MG63 (cell line): ENCODE measurements around the gene RHOU. TPM values are rescaled to one million over a fixed set of nuclear protein-coding genes. Genes with fewer than 3 reads are reported as not detected.
A peak's percentile ranks its signal among the peaks of the same experiment; 100 is the strongest.
"Not testable (repeated sequence)": the region's sequence is repeated elsewhere in the genome, so short reads cannot be mapped to it uniquely, and the experiment has no call there.

Experiments
- DNase-seq: peaks from one replicate; pipeline ENCODE4 v3.0.0-alpha.2; 2020
- H3K27me3 ChIP-seq: fragments of 250-450 bp; sonication (Bioruptor Pico); 2 replicates; pipeline ENCODE4 v1.5.1; 2020; ENCODE audit warnings: mild to moderate bottlenecking, moderate library complexity
- H3K36me3 ChIP-seq: fragments of 250-450 bp; sonication (Bioruptor Pico); 2 replicates; pipeline ENCODE4 v1.5.1; 2020; ENCODE audit warnings: mild to moderate bottlenecking, moderate library complexity
- H3K4me3 ChIP-seq: fragments of 250-450 bp; sonication (Bioruptor Pico); 2 replicates; pipeline ENCODE4 v1.5.1; 2020; ENCODE audit warnings: mild to moderate bottlenecking, moderate library complexity
- H3K9me3 ChIP-seq: fragments of 250-450 bp; sonication (Bioruptor Pico); 2 replicates; pipeline ENCODE4 v1.5.1; 2020; ENCODE audit warnings: mild to moderate bottlenecking, moderate library complexity
- total RNA-seq: library from RNA; depleted of rRNA; stranded (reverse); fragments of >200 nt; shearing (Covaris generic); gene quantifications from 2 replicates; pipeline ENCODE4 v1.2.3, GENCODE V29; 2014; ENCODE audit warnings: low replicate concordance; rRNA removed

The RHOU gene
- 2.5 and 4.8 TPM in 2 replicates for total RNA-seq

DNA sequence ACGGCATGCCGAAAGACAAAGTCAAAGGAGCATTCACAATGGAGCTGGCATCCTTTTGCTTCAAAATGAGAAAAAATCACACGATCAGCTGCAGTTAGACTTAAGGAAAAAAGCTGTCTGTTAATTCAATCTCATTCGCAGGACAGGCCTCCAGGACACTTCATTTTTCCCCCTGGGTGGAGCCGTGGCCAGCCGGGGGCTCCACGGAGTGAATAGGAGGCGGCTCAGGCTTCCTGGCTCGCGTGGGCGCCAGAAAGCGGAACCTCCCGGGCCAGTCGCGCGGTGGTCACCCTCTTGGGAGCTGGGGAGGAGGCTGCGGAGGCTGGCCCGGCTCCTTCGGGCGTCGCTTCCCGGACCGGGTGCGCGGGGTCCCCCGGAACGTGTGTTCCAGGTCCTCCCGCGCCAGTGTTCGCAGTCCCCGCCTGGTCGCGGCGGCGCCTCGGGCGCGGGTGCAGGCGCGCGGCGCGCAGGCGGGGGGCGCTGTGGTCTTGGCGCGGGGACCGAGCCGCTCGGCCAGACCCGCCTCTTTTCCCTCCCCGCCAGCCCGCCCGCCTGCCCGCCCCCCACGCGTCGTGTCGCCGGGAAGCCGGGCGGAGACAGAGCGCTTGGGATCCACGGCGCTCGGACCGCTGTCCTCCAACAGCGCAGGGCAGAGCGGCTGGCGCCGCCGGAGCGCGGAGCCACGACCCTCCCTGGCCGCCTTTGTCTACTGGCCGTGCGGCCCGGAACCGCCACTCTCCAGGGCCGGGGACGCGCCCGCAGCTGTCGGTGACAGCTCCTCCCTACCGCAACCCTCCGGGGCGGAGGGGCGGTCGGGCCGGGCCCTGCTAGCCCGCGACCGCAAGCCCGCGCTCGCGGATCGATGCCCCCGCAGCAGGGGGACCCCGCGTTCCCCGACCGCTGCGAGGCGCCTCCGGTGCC is at the start of gene RHOU:
Gene RHOU (plus strand): TSS at position 599 of the 921 bp plus-strand sequence. CDS start 264 bp downstream, at position 863.
- Histone ChIP-seq H3K4me3 (peak within 1 kb of the TSS; percentile 60), H3K36me3 (no peaks in the 10 kb centered on the region), H3K9me3 (no peaks in the 10 kb centered on the region), H3K27me3 (no peaks in the 10 kb centered on the region)
- peak; percentile 69 for DNase-seq

DNA sequence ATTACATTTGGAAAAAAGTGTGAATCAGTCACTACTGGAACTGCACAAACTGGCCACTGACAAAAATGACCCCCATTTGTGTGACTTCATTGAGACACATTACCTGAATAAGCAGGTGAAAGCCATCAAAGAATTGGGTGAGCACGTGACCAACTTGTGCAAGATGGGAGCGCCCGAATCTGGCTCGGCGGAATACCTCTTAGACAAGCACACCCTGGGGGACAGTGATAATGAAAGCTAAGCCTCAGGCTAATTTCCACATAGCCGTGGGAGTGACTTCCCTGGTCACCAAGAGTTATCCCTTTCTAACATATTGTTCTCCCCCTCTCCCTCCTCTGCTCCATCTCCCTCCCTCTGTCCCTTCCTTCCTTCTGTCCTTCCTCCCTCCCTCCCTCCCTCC is 47.7 kb upstream of the RHOU start:
- H3K36me3 ChIP-seq = no peaks in the 10 kb centered on the region
- no peak overlapping the region for H3K4me3 ChIP-seq
- no peaks in the 10 kb centered on the region for H3K27me3 ChIP-seq
- DNase-seq = no peak
- H3K9me3 ChIP-seq = no peaks in the 10 kb centered on the region

DNA sequence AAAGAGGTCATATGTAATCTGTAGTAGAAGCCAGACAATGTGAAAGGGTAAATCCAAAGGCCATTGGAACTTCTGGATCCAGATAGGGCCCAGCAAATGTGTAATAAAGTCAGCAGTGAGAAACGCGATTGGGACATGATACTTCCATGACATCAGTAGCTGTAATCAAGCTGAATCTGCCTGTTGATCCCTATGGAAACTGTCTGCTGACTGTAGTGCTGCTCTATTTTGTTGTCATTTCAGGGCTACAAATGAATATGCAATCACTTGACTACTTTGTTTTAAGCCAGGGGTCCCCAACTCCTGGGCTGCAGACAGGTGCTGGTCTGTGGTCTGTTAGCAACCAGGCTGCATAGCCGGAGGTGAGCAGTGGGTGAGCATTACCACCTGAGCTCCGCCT is 46.0 kb upstream of the RHOU start:
- no peak for DNase-seq
- H3K9me3 ChIP-seq = no peaks in the 10 kb centered on the region
- H3K27me3 ChIP-seq = no peaks in the 10 kb centered on the region
- H3K4me3 ChIP-seq = no peak overlapping the region
- H3K36me3 ChIP-seq = no peaks in the 10 kb centered on the region

DNA sequence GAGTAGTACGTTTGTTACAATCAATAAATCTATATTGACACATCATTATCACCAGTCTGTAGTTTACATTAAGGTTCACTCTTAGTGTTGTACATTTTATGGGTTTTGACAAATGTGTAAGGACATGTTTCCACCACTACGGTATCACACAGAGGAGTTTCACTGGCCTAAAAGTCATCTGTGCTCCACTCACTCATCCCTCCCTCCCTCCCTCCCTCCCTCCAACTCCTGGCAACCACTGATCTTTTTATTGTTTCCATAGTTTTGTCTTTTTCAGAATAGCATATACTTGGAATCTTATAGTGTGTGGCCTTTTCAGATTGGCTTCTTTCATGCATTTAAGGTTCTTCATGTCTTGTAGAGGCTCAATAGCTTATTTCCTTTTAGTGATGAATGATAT is 44.1 kb upstream of the RHOU start:
- DNase-seq = no peak
- no peak overlapping the region for H3K4me3 ChIP-seq
- no peaks in the 10 kb centered on the region for H3K27me3 ChIP-seq
- no peaks in the 10 kb centered on the region for H3K36me3 ChIP-seq
- H3K9me3 ChIP-seq = no peaks in the 10 kb centered on the region

DNA sequence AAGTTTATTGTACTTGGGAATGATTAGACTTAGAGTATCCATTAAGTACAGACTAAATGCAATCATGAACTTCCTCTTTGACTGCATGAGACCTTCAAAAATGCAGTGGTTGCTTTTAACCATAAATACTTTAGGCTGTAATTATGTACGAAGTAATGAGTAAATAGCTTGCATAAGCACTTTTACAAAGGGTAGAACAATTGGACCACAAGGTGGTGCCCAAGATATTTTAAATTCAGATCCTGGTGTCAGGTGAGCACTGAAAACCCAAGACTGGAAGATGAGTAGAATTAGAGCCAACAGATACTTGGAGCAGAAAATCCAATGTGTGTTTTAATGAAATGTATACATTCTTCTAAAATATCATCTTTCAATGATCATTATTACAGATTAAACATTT is 43.4 kb upstream of the RHOU start:
- no peaks in the 10 kb centered on the region for H3K9me3 ChIP-seq
- H3K4me3 ChIP-seq = no peak overlapping the region
- no peaks in the 10 kb centered on the region for H3K36me3 ChIP-seq
- DNase-seq = no peak
- H3K27me3 ChIP-seq = no peaks in the 10 kb centered on the region

DNA sequence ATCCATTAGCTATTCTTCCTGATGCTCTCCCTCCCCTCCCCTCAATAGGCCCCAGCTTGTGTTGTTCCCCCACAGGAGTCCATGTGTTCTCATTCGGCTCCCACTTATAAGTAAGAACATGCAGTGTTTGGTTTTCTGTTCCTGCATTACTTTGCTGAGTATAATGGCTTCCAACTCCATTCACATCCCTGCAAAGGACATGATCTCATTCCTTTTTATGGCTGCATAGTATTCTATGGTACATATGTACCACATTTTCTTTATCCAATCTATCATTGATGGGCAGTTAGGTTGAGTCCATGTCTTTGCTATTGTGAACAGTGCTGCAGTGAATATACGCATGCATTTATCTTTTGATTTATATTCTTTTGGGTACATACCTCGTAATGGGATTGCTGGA is 40.8 kb upstream of the RHOU start:
- H3K36me3 ChIP-seq, H3K9me3 ChIP-seq, H3K27me3 ChIP-seq, DNase-seq, H3K4me3 ChIP-seq: not testable (repeated sequence)

DNA sequence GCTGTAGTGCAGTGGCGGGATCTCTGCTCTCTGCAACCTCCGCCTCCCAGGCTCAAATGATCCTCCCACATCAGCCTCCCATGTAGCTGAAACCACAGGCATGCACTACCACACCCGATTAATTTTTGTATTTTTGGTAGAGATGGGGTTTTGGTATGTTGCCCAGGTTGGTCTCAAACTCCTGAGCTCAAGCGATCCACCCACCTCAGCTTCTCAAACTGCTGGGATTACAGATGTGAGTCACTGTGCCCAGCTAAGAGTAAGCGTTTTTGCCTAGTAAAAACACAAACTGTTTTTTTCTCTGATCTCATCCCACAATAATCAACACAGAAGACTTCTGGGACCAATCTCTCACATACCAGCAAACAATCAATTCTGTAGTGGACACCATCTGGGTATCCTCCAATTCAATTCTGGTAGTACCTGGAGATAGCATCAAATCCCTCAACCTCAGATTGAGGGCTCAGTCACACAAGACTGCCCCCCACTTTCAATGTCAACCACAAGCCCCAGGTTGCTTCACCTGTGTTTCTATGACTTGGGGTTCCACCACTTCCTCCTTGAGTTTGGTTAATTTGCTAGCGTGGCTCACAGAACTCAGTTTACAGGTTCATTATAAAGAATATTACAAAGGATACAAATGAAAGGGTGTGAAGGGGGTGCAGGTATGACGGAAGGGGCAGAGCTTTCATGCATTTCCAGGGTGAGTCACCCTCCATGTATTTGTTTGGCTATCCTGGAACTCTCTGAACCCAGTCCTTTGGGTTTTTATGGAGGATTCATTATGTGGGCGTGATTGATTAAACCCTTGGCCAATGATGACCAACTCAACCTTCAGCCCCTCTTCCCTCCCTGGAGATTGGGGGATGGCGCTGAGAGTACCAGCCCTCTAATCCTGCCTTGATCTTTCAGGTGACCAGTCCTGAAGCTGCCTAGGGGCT is 40.0 kb upstream of the RHOU start:
- no peaks in the 10 kb centered on the region for H3K9me3 ChIP-seq
- H3K36me3 ChIP-seq = no peaks in the 10 kb centered on the region
- peak; percentile 56 for DNase-seq
- no peaks in the 10 kb centered on the region for H3K27me3 ChIP-seq
- no peak overlapping the region for H3K4me3 ChIP-seq

DNA sequence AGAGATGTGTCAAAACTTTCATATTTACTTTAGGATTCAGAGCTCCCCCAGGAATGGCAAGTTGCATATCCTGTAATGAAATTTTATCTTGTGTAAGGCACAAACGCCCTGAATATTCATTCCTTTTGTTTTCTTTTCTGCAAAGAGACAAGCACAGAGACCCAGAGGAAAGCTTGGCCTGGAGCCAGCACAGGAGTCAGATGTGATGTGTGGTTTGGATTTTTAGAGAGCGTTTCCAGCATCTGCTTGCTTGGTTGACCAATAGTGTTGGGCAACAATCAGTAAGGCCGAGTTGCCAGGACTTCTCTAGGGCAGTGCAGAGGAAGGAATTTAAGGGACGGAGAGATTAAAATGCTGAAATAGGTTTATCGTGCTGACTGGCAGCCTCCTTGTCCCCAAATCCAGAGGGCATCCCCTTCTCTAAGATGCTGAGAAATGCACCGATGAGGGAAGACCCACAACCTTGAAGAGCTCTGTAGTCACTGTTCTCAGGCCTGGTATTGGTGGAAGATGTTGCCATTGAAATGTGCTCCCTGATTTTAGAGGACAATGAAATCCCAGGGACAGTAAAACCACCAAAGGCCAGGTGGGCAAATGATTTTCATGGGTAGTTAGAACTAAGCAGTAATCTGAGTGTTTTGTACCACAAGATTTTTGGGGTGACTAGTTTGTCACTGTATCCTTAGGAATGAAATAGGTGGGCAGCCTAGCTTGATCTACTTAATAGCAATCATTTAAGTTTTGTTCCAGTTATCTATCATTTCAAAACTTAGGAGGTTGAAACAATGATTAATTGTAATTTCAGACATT is 37.9 kb upstream of the RHOU start:
- DNase-seq = peak; percentile 54
- Histone ChIP-seq H3K27me3 (no peaks in the 10 kb centered on the region), H3K36me3 (no peaks in the 10 kb centered on the region), H3K4me3 (no peak overlapping the region), H3K9me3 (no peaks in the 10 kb centered on the region; the same call in 1 of the 2 replicates)

DNA sequence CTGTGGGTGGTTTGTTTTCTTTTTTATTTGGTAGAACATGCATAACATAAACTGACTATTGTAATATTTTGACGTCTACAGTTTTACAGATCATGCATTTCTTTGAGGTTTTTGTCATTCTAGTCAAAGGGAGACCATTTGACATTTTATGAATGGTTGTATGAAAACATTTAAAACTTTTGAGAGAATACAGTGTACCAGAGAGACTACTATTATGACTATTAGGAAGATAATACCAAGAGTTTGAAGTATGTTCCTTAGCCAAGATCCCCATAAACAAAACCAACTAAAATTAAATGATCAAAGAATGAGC is 37.3 kb upstream of the RHOU start:
- Histone ChIP-seq H3K9me3 (peaks cover 5% of the 10 kb centered on the region), H3K27me3 (no peaks in the 10 kb centered on the region), H3K36me3 (no peaks in the 10 kb centered on the region), H3K4me3 (no peak overlapping the region)
- DNase-seq = no peak

DNA sequence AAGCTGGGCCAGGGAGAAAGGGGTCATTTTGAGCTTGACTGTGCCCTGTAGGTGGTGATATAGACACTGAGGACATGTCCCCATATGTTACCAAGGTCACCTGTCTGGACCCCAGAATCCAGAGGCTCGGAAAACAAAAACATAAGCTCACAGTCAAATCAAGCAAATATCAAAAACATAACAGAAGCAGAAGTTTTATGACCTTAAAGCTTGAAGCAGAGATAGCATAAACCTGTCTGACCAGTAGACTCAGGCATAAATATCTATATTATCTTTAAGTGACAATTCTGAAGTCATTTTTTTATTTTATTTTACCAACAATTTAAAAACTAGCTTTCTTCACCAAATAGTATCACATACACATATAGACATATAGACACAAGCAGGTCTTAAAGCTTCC is 32.8 kb upstream of the RHOU start:
- peaks cover 5% of the 10 kb centered on the region for H3K9me3 ChIP-seq
- no peaks in the 10 kb centered on the region for H3K27me3 ChIP-seq
- no peak for DNase-seq
- H3K36me3 ChIP-seq = no peaks in the 10 kb centered on the region
- H3K4me3 ChIP-seq = no peak overlapping the region

DNA sequence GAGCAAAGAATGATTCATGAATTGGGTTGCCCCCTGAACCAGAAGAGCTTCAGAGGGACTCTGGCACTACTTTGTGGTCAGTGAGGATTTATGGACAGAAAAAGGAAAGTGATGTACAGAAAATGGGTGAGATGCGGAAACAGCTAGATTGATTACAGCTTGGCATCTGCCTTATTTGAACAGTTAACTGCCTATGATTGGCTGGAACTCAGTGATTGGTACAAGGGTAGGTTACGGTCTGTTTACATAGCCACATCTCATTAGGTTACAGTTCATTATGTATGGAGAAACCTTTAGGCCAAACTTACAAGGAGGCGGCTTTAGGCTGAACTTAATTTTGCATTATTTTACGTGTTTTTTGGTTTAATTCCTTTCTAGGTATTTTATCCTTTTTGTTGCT is 29.0 kb upstream of the RHOU start:
- no peak overlapping the region for H3K4me3 ChIP-seq
- H3K36me3 ChIP-seq = no peaks in the 10 kb centered on the region
- peaks cover 5% of the 10 kb centered on the region for H3K9me3 ChIP-seq
- DNase-seq = no peak
- H3K27me3 ChIP-seq = no peaks in the 10 kb centered on the region

DNA sequence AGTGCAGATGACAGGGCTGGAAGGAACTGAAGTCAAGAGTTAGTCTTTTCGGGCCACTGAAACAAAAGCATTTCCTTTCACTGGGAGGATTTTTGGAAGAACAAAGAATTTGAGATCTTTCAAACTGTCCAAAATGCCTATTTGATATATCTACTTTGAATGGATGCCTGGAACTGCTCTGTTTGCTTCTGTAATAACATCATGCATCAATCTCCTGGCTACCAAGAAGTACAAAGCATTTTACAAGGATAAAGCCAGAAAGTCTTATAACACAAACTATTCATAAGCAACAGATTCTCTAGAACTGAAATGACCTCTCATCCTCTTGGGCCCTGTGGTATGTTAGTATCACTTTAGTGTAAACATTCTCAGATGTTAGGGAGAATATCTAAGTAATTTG is 18.2 kb upstream of the RHOU start:
- Histone ChIP-seq H3K27me3 (no peaks in the 10 kb centered on the region), H3K9me3 (peaks cover 2% of the 10 kb centered on the region; the same call in 1 of the 2 replicates), H3K4me3 (no peak overlapping the region), H3K36me3 (no peaks in the 10 kb centered on the region)
- no peak for DNase-seq

DNA sequence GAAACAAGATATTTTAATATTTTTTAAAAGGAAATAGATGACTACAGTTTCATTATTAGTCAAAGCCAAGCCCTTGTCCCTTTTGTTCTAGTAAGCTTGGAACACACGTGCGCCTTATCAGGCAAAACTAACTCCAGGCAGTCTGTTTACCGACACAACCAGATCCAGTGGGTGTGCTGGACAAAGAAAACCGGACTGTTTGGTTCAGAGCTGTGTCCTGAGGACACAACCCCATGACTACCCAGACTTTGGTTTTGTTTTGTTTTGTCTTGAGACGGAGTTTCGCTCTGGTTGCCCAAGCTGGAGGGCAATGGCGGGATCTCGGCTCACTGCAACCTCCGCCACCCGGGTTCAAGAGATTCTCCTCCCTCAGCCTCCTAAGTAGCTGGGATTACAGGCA is 13.9 kb upstream of the RHOU start:
- no peaks in the 10 kb centered on the region for H3K27me3 ChIP-seq
- H3K36me3 ChIP-seq = no peaks in the 10 kb centered on the region
- H3K4me3 ChIP-seq = no peak overlapping the region
- H3K9me3 ChIP-seq = no peaks in the 10 kb centered on the region
- DNase-seq = no peak

DNA sequence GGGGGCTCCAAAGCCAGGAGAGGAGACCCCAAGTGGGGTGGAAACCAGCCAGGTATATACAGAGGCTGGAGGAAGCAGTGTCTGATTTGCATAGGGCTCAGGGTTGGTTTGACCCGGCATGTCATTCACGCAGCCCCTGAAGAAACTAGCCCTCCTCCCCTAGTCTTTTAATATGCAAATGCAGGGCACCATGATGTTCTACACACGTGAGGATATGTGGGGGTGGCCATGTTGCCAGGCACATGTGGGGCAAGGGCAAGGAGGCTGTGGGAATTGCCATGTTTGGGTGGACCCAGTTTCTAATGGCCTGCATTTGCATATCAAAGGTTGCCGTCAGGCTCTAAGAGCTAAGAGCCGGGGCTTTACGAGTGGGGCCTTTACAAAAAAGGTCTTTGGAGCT is 12.0 kb upstream of the RHOU start:
- no peaks in the 10 kb centered on the region for H3K36me3 ChIP-seq
- no peak for DNase-seq

DNA sequence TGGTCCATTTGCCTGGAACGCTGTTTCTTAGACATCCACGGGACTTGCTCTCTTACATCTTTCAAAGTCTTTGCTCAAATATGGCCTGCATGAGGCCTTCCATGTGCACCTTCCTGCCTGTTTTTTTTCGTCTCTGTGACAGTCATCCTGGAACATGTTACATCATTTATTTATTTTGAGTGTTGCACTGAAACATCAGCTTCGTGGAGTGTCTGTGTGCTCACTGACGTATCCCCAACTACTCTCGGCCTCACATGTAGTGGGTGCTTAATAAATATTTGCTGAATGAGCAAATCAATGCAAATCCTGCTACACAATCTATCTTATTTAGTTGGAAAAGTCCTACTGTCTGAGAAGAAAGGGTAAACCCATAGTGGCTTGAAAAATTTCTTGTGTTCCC is 11.4 kb upstream of the RHOU start:
- no peaks in the 10 kb centered on the region for H3K36me3 ChIP-seq
- H3K27me3 ChIP-seq = no peaks in the 10 kb centered on the region
- no peaks in the 10 kb centered on the region for H3K9me3 ChIP-seq

More for the DNA sequence above, 12.0 kb upstream of the RHOU start:
- no peak overlapping the region for H3K4me3 ChIP-seq
- no peaks in the 10 kb centered on the region for H3K9me3 ChIP-seq
- H3K27me3 ChIP-seq = no peaks in the 10 kb centered on the region

DNA sequence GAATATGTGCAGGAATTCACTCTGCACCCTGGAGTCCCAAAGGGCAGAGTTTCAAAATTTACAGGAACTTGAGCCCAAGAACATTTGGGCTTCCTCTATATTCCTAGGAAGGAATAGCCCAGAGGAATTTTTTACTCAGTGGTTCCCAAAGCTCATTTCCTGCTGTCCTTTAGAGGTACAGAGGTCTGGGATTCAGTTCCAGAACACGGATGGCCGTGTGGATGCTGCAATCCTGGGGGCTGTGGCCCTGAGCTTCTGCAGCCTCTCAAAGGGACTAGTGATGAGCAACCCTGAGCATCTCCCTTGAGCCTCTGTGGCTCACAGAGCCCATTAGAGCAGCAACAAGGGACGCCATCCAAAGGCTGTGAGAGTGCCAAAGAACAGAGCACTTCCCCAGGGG is 10.1 kb upstream of the RHOU start:
- no peak for DNase-seq
- Histone ChIP-seq H3K36me3 (no peaks in the 10 kb centered on the region), H3K27me3 (no peaks in the 10 kb centered on the region), H3K9me3 (no peaks in the 10 kb centered on the region), H3K4me3 (no peak overlapping the region)

More for the DNA sequence above, 11.4 kb upstream of the RHOU start:
- DNase-seq = no peak
- H3K4me3 ChIP-seq = no peak overlapping the region
